Suprapubic skin (tissue), 4 donors: ENCODE results near the gene POLRMT. TPM values are rescaled to one million over a fixed set of nuclear protein-coding genes. Genes with fewer than 3 reads are reported as not detected.

Source experiments
- DNase-seq, 2 donors: peaks; one replicate each; pipeline ENCODE4 v3.0.0-alpha.2; 2019; ENCODE audit warnings: low spot score in 2 of 2
- H3K27ac ChIP-seq: fragments of 200-600 bp; sonication (generic); one replicate; pipeline ENCODE4 v1.5.1; 2019
- H3K27me3 ChIP-seq: fragments of 200-600 bp; sonication (generic); one replicate; pipeline ENCODE4 v1.5.1; 2019
- H3K36me3 ChIP-seq: fragments of 200-600 bp; sonication (generic); one replicate; pipeline ENCODE4 v1.5.1; 2019
- H3K4me1 ChIP-seq: fragments of 200-600 bp; sonication (generic); one replicate; pipeline ENCODE4 v1.5.1; 2019
- H3K4me3 ChIP-seq: fragments of 200-600 bp; sonication (generic); one replicate; pipeline ENCODE4 v1.5.1; 2019; ENCODE audit warnings: mild to moderate bottlenecking
- H3K9me3 ChIP-seq: fragments of 200-600 bp; sonication (generic); one replicate; pipeline ENCODE4 v1.5.1; 2019
- EP300 ChIP-seq: sonication (generic); formaldehyde crosslinking; IDR thresholded peaks from one replicate; pipeline ENCODE4 v1.6.1; 2017; ENCODE audit warnings: antibody characterized with exemption
- POLR2A ChIP-seq, 2 donors: fragments of 450-650 bp; IDR thresholded peaks; one replicate each; pipeline ENCODE4 v1.6.1; 2017; ENCODE audit warnings: antibody characterized with exemption in 2 of 2, mild to moderate bottlenecking in 2 of 2, moderate library complexity in 2 of 2
- POLR2AphosphoS5 ChIP-seq, 3 donors: sonication (generic); formaldehyde crosslinking; IDR thresholded peaks; one replicate each; pipeline ENCODE4 v1.6.1; 2017; ENCODE audit warnings: antibody characterized with exemption in 3 of 3
- WGBS: methylation state at CpG from one replicate; pipeline ENCODE4 v1.1.5; 2018; 5-methylcytosine and 5-hydroxymethylcytosine counted together
- total RNA-seq, 4 donors: library from RNA; depleted of rRNA; stranded (reverse); fragments of >200 nt; gene quantifications; one replicate each; pipeline ENCODE4 v1.1.0, GENCODE V29; 2016
- TF ChIP-seq, protein P1 (sequence below), 2 donors: fragments of 200-600 bp in 1 of 2; fragments of 450-650 bp in 1 of 2; sonication (generic) in 1 of 2; IDR thresholded peaks; one replicate each; pipeline ENCODE4 v1.5.1; 2016 to 2019; ENCODE audit warnings: antibody characterized with exemption in 2 of 2, mild to moderate bottlenecking in 1 of 2, moderate library complexity in 1 of 2

The POLRMT gene
- total RNA-seq, 4 donors from 2014 or later = 26.0 to 60.4 (median 46.3) TPM

GRCh38 chr19:618247-618619 lies 15.1 kb downstream of the POLRMT start:
- 96% methylated on average over 13 of the region's 19 CpGs for WGBS
- Histone ChIP-seq H3K27ac (no peak overlapping the region), H3K9me3 (no peaks in the 10 kb centered on the region), H3K27me3 (peaks cover 4% of the 10 kb centered on the region), H3K4me3 (no peak overlapping the region), H3K36me3 (peaks cover 61% of the 10 kb centered on the region), H3K4me1 (peaks cover 9% of the 10 kb centered on the region)
- no peak for TF ChIP-seq POLR2AphosphoS5 (IDR thresholded peaks at IDR 0.05)
- TF ChIP-seq, protein P1, sequence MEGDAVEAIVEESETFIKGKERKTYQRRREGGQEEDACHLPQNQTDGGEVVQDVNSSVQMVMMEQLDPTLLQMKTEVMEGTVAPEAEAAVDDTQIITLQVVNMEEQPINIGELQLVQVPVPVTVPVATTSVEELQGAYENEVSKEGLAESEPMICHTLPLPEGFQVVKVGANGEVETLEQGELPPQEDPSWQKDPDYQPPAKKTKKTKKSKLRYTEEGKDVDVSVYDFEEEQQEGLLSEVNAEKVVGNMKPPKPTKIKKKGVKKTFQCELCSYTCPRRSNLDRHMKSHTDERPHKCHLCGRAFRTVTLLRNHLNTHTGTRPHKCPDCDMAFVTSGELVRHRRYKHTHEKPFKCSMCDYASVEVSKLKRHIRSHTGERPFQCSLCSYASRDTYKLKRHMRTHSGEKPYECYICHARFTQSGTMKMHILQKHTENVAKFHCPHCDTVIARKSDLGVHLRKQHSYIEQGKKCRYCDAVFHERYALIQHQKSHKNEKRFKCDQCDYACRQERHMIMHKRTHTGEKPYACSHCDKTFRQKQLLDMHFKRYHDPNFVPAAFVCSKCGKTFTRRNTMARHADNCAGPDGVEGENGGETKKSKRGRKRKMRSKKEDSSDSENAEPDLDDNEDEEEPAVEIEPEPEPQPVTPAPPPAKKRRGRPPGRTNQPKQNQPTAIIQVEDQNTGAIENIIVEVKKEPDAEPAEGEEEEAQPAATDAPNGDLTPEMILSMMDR (IDR thresholded peaks at IDR 0.05) = no peak
- no peak for TF ChIP-seq POLR2A (IDR thresholded peaks at IDR 0.05)
- no peak for TF ChIP-seq EP300
- DNase-seq = no peak

- 83% methylated on average over 10 of the region's 29 CpGs for WGBS
- H3K36me3 ChIP-seq = peaks cover 56% of the 10 kb centered on the region
- H3K4me3 ChIP-seq = no peak overlapping the region
Measured at GRCh38 chr19:617551-618246, 15.6 kb downstream of the POLRMT start.

DNA sequence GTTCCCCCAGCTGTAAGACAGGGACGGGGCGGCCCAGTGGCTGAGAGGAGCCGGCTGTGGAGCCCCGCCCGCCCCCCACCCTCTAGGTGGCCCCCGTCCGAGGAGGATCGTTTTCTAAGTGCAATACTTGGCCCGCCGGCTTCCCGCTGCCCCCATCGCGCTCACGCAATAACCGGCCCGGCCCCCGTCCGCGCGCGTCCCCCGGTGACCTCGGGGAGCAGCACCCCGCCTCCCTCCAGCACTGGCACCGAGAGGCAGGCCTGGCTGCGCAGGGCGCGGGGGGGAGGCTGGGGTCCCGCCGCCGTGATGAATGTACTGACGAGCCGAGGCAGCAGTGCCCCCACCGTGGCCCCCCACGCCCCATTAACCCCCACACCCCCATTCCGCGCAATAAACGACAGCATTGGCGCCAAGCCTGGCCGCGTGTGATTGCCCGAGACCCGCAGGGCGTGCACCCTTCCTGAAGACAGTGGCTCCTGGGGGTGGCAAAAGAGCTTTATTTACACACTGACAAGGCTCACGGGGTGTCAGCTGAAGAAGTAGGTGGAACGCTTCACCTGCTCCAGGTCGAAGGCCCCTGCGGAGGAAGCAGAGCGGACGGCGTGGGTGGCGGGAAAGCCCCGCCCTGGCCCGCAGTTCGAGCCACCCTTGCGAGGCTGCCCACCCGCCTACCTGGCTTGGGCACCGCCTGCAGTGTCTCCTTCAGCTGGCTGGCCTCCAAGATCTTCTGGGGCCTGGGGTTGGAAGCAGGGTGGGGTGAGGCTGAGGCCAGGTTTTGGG lies 16.4 kb downstream of the POLRMT start:
- no peak overlapping the region for H3K27ac ChIP-seq
- no peaks in the 10 kb centered on the region for H3K9me3 ChIP-seq
- H3K4me3 ChIP-seq = no peak overlapping the region
- no peak for DNase-seq
- peaks cover 48% of the 10 kb centered on the region for H3K36me3 ChIP-seq
- TF ChIP-seq POLR2AphosphoS5 (IDR thresholded peaks at IDR 0.05) = no peak
- TF ChIP-seq EP300 = no peak
- TF ChIP-seq POLR2A (IDR thresholded peaks at IDR 0.05) = no peak
- TF ChIP-seq, protein P1 (IDR thresholded peaks at IDR 0.05) = no peak
- H3K27me3 ChIP-seq = peaks cover 4% of the 10 kb centered on the region
- WGBS = 60% methylated on average over 1 of the region's 58 CpGs
- peaks cover 9% of the 10 kb centered on the region for H3K4me1 ChIP-seq

More at GRCh38 chr19:617551-618246, 15.6 kb downstream of the POLRMT start:
- TF ChIP-seq POLR2AphosphoS5 (IDR thresholded peaks at IDR 0.05) (no peak), POLR2A (IDR thresholded peaks at IDR 0.05) (no peak), EP300 (no peak)
- TF ChIP-seq, protein P1 (IDR thresholded peaks at IDR 0.05) = no peak
- DNase-seq = no peak
- no peaks in the 10 kb centered on the region for H3K9me3 ChIP-seq
- peaks cover 9% of the 10 kb centered on the region for H3K4me1 ChIP-seq
- H3K27me3 ChIP-seq = peaks cover 4% of the 10 kb centered on the region
- H3K27ac ChIP-seq = no peak overlapping the region

DNA sequence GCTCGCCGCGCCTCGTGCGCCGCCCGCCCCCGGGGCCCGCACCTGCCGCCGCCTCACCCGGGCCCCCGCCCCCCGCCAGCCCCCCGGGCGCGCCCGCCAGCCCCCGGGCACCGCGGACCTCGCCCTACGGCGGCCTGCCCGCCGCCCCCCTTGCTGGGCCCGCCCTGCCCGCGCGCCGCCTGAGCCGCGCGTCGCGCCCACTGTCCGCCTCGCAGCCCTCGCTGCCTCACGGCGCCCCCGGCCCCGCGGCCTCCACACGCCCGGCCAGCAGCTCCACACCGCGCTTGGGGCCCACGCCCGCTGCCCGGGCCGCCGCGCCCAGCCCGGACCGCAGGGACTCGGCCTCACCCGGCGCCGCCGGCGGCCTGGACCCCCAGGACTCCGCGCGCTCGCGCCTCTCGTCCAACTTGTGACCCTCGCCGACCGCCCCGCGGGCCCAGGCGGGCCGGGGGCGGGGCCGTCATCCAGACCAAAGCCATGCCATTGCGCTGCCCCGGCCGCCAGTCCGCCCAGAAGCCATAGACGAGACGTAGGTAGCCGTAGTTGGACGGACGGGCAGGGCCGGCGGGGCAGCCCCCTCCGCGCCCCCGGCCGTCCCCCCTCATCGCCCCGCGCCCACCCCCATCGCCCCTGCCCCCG lies 17.2 kb downstream of the POLRMT start:
- Histone ChIP-seq H3K4me1 (peaks cover 13% of the 10 kb centered on the region), H3K4me3 (no peak overlapping the region), H3K36me3 (peaks cover 40% of the 10 kb centered on the region), H3K27me3 (peaks cover 4% of the 10 kb centered on the region), H3K27ac (no peak overlapping the region), H3K9me3 (no peaks in the 10 kb centered on the region)
- WGBS = no CpG with 5 or more reads among the region's 97 CpGs
- no peak for DNase-seq
- TF ChIP-seq, protein P1 (IDR thresholded peaks at IDR 0.05) = no peak
- TF ChIP-seq EP300 = no peak
- no peak for TF ChIP-seq POLR2AphosphoS5 (IDR thresholded peaks at IDR 0.05)
- no peak for TF ChIP-seq POLR2A (IDR thresholded peaks at IDR 0.05)

DNA sequence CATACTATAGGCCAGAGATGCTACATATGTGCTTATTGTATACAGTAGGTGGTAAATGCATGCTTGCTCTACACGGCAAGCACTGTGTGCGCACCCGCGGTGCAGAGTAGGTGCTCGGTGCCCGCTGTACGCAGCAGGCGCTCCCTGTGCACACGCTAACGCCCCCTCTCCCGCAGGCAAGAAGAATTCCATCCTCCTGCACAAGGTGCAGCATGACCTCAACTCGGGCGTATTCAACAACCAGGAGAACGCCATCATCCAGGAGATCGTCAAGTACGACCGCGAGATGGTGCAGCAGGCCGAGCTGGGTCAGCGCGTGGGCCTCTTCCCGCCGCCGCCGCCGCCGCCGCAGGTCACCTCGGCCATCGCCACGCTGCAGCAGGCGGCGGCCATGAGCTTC lies 17.7 kb downstream of the POLRMT start:
- no peak overlapping the region for H3K4me3 ChIP-seq
- no peak for DNase-seq
- H3K4me1 ChIP-seq = peaks cover 18% of the 10 kb centered on the region
- H3K36me3 ChIP-seq = peaks cover 35% of the 10 kb centered on the region
- H3K27ac ChIP-seq = no peak overlapping the region
- TF ChIP-seq POLR2AphosphoS5 (IDR thresholded peaks at IDR 0.05) (no peak), POLR2A (IDR thresholded peaks at IDR 0.05) (no peak)
- peaks cover 4% of the 10 kb centered on the region for H3K27me3 ChIP-seq
- 58% methylated on average over 11 of the region's 33 CpGs for WGBS
- no peaks in the 10 kb centered on the region for H3K9me3 ChIP-seq
